Measurements from ENCODE around the gene PDCD1. TPM values are rescaled to one million over a fixed set of nuclear protein-coding genes. Genes with fewer than 3 reads are reported as not detected.

Gene PDCD1
- total and polyA plus RNA-seq, 10 of the 15 experiments (the other 5 are each of a cell fraction or from before 2014, with no cell fraction given) = 0.62 to 6.4 (median 2.9) TPM; not detected in 2

GRCh38 chr2:241859436-241860183 lies 916 bp upstream of the PDCD1 start:
- 4% methylated on average over 29 of the region's 30 CpGs for WGBS (ENCODE audit: insufficient coverage, insufficient replicate concordance, low lambda C conversion rate, missing lambda C conversion rate)
- in situ Hi-C loops (cut with MboI) (no loop called here), intact Hi-C loops (cut with micrococcal nuclease; ENCODE audit: unreplicated experiment) (no loop called here)
- ChIA-PET POLR2A (interaction anchor here (0.6 to 3.5 kb wide), 5 partner anchors 9 to 126 kb away, joined by 3 to 26 read pairs (median 4); partner anchors contain the start of gene D2HGDH), SMC1A (ENCODE audit: uncharacterized antibody, unreplicated experiment) (interaction anchor here (1.3 to 1.8 kb wide), 4 partner anchors 9 to 157 kb away, joined by 3 to 6 read pairs (median 6); partner anchors contain the start of gene ING5), CTCF (interaction anchor here (0.5 to 1.9 kb wide), 7 partner anchors 9 to 205 kb away, joined by 3 to 10 read pairs (median 4); partner anchors contain the start of gene RTP5), RAD21 (ENCODE audit: unreplicated experiment) (interaction anchor here (1.0 to 1.6 kb wide), 5 partner anchors 9 to 159 kb away, joined by 3 to 16 read pairs (median 3); partner anchors contain the start of gene RTP5)
- DNase-seq (ENCODE audit: low read depth, low spot score) = no peak
- H3K4me3 ChIP-seq = peak overlapping the region; percentile 56; the same call in 1 of the 2 replicates
- no TSS peak for BruUV-seq (replicated peaks)
- H3K4me1 ChIP-seq (ENCODE audit: control insufficient read depth, insufficient read depth, low read length) = peaks cover 43% of the 10 kb centered on the region
- H2AFZ ChIP-seq (ENCODE audit: control insufficient read depth, low read depth, low read length) = peak overlapping the region; percentile 48; the same call in 1 of the 2 replicates
- H3K27ac ChIP-seq (ENCODE audit: control insufficient read depth, insufficient read depth) = peak overlapping the region; percentile 97
- peak overlapping the region; percentile 97 for H3K4me2 ChIP-seq (ENCODE audit: control insufficient read depth, insufficient read depth)
- no peaks in the 10 kb centered on the region for H4K20me1 ChIP-seq (ENCODE audit: control insufficient read depth, insufficient read depth)
- peaks cover 7% of the 10 kb centered on the region for H3K79me2 ChIP-seq (ENCODE audit: control insufficient read depth, insufficient read depth, low read length)
- no peaks in the 10 kb centered on the region; the same call in 1 of the 3 replicates for H3K9me3 ChIP-seq (replicated peaks; ENCODE audit: control insufficient read depth, insufficient read depth, low read length)
- ATAC-seq = peak; percentile 66
- peak overlapping the region; percentile 77 for H3K9ac ChIP-seq (ENCODE audit: control insufficient read depth, insufficient read depth, low read length)
- no peaks in the 10 kb centered on the region for H3K36me3 ChIP-seq (ENCODE audit: control insufficient read depth in 2 of 2, insufficient read depth in 2 of 2, low read length in 1 of 2)
- H3K27me3 ChIP-seq (replicated peaks in 1 of 2; ENCODE audit: control insufficient read depth in 2 of 2, insufficient read depth in 2 of 2, low read length in 1 of 2) = no peaks in the 10 kb centered on the region; a peak in 1 of 4 replicates
- peak; percentile 75 for FAIRE-seq
- TF ChIP-seq RCOR1 (conservative IDR thresholded peaks at IDR 0.05; ENCODE audit: low read depth, low read length) (0 out of 2 replicates have a peak, but pooled peaks have one; percentile 46), KAT2A (conservative IDR thresholded peaks at IDR 0.05; ENCODE audit: control insufficient read depth, low read depth, low read length) (no peak), IKZF2 (IDR thresholded peaks at IDR 0.05) (peak; percentile 92 to 93), CHD4 (IDR thresholded peaks at IDR 0.05) (no peak), ASH2L (IDR thresholded peaks at IDR 0.05; ENCODE audit: borderline replicate concordance, low read depth) (peak; percentile 98; the same call in 1 of the 2 replicates), ZNF384 (IDR thresholded peaks at IDR 0.05; ENCODE audit: borderline replicate concordance, low read depth, low read length) (no peak), STAT3 (IDR thresholded peaks at IDR 0.05; ENCODE audit: low read depth, low read length) (no peak), TCF12 (IDR thresholded peaks at IDR 0.05; ENCODE audit: low read depth, low read length) (peak; percentile 95), ZBTB40 (IDR thresholded peaks at IDR 0.05; ENCODE audit: borderline replicate concordance) (no peak), SIX5 (IDR thresholded peaks at IDR 0.05; ENCODE audit: low read depth, low read length, severe bottlenecking) (no peak), SRF (IDR thresholded peaks at IDR 0.05; ENCODE audit: low read depth in 2 of 2, low read length in 2 of 2) (no peak), POLR2AphosphoS2 (IDR thresholded peaks at IDR 0.05; ENCODE audit: low read depth, low read length) (no peak), RELB (IDR thresholded peaks at IDR 0.05; ENCODE audit: low read depth) (peak; percentile 72; the same call in 1 of the 2 replicates), RAD51 (IDR thresholded peaks at IDR 0.05) (no peak), RELA (IDR thresholded peaks at IDR 0.05; ENCODE audit: borderline replicate concordance, partially characterized antibody) (no peak), ATF2 (IDR thresholded peaks at IDR 0.05; ENCODE audit: low read length) (no peak; the same call in 1 of the 2 replicates)
